ENCODE measurements around the gene MLC1.

DNA sequence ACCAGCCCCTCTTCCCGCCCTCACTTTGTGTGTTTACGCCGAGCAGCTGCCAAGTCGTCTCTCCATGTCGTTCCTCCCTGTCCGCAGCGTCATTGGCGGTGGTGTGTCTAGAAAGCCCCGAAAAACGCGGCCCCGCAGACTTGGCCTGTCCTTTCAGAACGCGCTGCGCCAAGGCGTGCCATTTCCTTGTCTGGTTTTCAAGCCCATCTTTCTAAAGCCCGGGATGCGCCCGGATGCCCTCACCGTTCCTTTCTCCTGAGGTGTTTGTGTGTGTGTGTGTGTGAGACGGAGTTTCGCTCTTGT is 5.1 kb upstream of the MLC1 start:
- TF ChIP-seq, protein P1, sequence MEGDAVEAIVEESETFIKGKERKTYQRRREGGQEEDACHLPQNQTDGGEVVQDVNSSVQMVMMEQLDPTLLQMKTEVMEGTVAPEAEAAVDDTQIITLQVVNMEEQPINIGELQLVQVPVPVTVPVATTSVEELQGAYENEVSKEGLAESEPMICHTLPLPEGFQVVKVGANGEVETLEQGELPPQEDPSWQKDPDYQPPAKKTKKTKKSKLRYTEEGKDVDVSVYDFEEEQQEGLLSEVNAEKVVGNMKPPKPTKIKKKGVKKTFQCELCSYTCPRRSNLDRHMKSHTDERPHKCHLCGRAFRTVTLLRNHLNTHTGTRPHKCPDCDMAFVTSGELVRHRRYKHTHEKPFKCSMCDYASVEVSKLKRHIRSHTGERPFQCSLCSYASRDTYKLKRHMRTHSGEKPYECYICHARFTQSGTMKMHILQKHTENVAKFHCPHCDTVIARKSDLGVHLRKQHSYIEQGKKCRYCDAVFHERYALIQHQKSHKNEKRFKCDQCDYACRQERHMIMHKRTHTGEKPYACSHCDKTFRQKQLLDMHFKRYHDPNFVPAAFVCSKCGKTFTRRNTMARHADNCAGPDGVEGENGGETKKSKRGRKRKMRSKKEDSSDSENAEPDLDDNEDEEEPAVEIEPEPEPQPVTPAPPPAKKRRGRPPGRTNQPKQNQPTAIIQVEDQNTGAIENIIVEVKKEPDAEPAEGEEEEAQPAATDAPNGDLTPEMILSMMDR (IDR thresholded peaks at IDR 0.05; ENCODE audit: low read depth, low read length, missing input control) = no peak
- TF ChIP-seq EGR1 (IDR thresholded peaks at IDR 0.05; ENCODE audit: low read depth in 2 of 2) = no peak
- TF ChIP-seq TAF1 (conservative IDR thresholded peaks at IDR 0.05) = no peak
- TF ChIP-seq, protein P2, sequence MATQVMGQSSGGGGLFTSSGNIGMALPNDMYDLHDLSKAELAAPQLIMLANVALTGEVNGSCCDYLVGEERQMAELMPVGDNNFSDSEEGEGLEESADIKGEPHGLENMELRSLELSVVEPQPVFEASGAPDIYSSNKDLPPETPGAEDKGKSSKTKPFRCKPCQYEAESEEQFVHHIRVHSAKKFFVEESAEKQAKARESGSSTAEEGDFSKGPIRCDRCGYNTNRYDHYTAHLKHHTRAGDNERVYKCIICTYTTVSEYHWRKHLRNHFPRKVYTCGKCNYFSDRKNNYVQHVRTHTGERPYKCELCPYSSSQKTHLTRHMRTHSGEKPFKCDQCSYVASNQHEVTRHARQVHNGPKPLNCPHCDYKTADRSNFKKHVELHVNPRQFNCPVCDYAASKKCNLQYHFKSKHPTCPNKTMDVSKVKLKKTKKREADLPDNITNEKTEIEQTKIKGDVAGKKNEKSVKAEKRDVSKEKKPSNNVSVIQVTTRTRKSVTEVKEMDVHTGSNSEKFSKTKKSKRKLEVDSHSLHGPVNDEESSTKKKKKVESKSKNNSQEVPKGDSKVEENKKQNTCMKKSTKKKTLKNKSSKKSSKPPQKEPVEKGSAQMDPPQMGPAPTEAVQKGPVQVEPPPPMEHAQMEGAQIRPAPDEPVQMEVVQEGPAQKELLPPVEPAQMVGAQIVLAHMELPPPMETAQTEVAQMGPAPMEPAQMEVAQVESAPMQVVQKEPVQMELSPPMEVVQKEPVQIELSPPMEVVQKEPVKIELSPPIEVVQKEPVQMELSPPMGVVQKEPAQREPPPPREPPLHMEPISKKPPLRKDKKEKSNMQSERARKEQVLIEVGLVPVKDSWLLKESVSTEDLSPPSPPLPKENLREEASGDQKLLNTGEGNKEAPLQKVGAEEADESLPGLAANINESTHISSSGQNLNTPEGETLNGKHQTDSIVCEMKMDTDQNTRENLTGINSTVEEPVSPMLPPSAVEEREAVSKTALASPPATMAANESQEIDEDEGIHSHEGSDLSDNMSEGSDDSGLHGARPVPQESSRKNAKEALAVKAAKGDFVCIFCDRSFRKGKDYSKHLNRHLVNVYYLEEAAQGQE (IDR thresholded peaks at IDR 0.05) = no peak
- TF ChIP-seq HNF4A (conservative IDR thresholded peaks at IDR 0.05) = no peak
- no peak for TF ChIP-seq JUND (IDR thresholded peaks at IDR 0.05)
- TF ChIP-seq, protein P3, sequence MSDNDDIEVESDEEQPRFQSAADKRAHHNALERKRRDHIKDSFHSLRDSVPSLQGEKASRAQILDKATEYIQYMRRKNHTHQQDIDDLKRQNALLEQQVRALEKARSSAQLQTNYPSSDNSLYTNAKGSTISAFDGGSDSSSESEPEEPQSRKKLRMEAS (IDR thresholded peaks at IDR 0.05) = no peak
- TF ChIP-seq SP1 (IDR thresholded peaks at IDR 0.05) = no peak
- TF ChIP-seq YY1 (IDR thresholded peaks at IDR 0.05) = no peak
- TF ChIP-seq FOXA1 (IDR thresholded peaks at IDR 0.05) = no peak
- TF ChIP-seq NR2F2 (IDR thresholded peaks at IDR 0.05) = no peak
- TF ChIP-seq, protein P4, sequence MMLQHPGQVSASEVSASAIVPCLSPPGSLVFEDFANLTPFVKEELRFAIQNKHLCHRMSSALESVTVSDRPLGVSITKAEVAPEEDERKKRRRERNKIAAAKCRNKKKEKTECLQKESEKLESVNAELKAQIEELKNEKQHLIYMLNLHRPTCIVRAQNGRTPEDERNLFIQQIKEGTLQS (IDR thresholded peaks at IDR 0.05) = no peak
- no peak for TF ChIP-seq RAD21 (IDR thresholded peaks at IDR 0.05)
- no peak for TF ChIP-seq FOXA2 (IDR thresholded peaks at IDR 0.05)
